IMR-90 (cell line): ENCODE data around the gene SLC66A1. TPM values are rescaled to one million over a fixed set of nuclear protein-coding genes. Genes with fewer than 3 reads are reported as not detected.
A peak's percentile ranks its signal among the peaks of the same experiment; 100 is the strongest.

ENCODE experiments used
- ATAC-seq: fragments of 200-7000 bp; cut with Tn5 transposase; 2 replicates; pipeline ENCODE4 v1.9.1; 2020; ENCODE audit warnings: low read depth, mild to moderate bottlenecking, moderate library complexity
- BruUV-seq: library from RNA; stranded (reverse); fragments of 400-500 nt; replicated peaks from 2 replicates; lab custom pipeline; 2021; lab: Mats Ljungman, UMichigan
- CTCF ChIA-PET: fragments of 300-600 bp; formaldehyde crosslinking; extraction: SDS; loops from one replicate; lab custom pipeline; 2021; ENCODE audit warnings: antibody characterized with exemption; lab: Yijun Ruan, JAX
- POLR2A ChIA-PET: fragments of 300-600 bp; sonication (Branson Sonifier 250); formaldehyde crosslinking; loops from one replicate; lab custom pipeline; 2022; ENCODE audit warnings: antibody characterized with exemption; ENCODE audit not compliant: unreplicated experiment; lab: Charles Lee
- DNase-seq: peaks from one replicate; pipeline ENCODE4 v3.0.0; 2013
- H2AFZ ChIP-seq: replicated peaks from 2 replicates; pipeline ENCODE3; 2013; ENCODE audit warnings: low read length, mild to moderate bottlenecking; ENCODE audit not compliant: poor library complexity
- H2AK5ac ChIP-seq: 2 replicates; pipeline ENCODE4 v1.6.1; 2013; ENCODE audit warnings: low read depth, low read length, inconsistent platforms
- H2AK9ac ChIP-seq: replicated peaks from 2 replicates; pipeline ENCODE3; 2013; ENCODE audit warnings: mild to moderate bottlenecking, low read depth, low read length, moderate library complexity; ENCODE audit not compliant: poor library complexity
- H2BK120ac ChIP-seq: 2 replicates; pipeline ENCODE4 v1.6.1; 2013; ENCODE audit warnings: low read depth, low read length, inconsistent platforms
- H2BK15ac ChIP-seq: 3 replicates; pipeline ENCODE4 v1.6.1; 2013; ENCODE audit warnings: low read depth, low read length, inconsistent platforms
- H2BK20ac ChIP-seq: 2 replicates; pipeline ENCODE4 v1.6.1; 2013; ENCODE audit warnings: low read depth, mild to moderate bottlenecking, inconsistent platforms, low read length, moderate library complexity
- H2BK5ac ChIP-seq: 2 replicates; pipeline ENCODE4 v1.6.1; 2013; ENCODE audit warnings: mild to moderate bottlenecking, low read depth, low read length, inconsistent platforms; ENCODE audit not compliant: poor library complexity, severe bottlenecking
- H3K14ac ChIP-seq: replicated peaks from 2 replicates; pipeline ENCODE4 v1.6.1; 2013; ENCODE audit warnings: low read depth, low read length, inconsistent platforms
- H3K18ac ChIP-seq: 2 replicates; pipeline ENCODE4 v1.6.1; 2013; ENCODE audit warnings: low read depth, low read length, control low read depth
- H3K23ac ChIP-seq: 2 replicates; pipeline ENCODE4 v1.6.1; 2013; ENCODE audit warnings: low read depth, low read length, inconsistent platforms
- H3K27ac ChIP-seq: 2 replicates; pipeline ENCODE4 v1.5.1; 2013; ENCODE audit warnings: mild to moderate bottlenecking, control low read depth, low read length; ENCODE audit not compliant: insufficient read depth
- H3K27me3 ChIP-seq: 2 replicates; pipeline ENCODE4 v1.6.1; 2013; ENCODE audit warnings: low read length; ENCODE audit not compliant: control insufficient read depth, insufficient read depth
- H3K36me3 ChIP-seq: 2 replicates; pipeline ENCODE4 v1.6.1; 2013; ENCODE audit warnings: low read length, mixed read lengths; ENCODE audit not compliant: control insufficient read depth, insufficient read depth
- H3K4ac ChIP-seq: 2 replicates; pipeline ENCODE4 v1.6.1; 2013; ENCODE audit warnings: low read depth, low read length, inconsistent platforms
- H3K4me1 ChIP-seq: 2 replicates; pipeline ENCODE4 v1.6.1; 2013; ENCODE audit warnings: low read length, mixed read lengths; ENCODE audit not compliant: control insufficient read depth, insufficient read depth
- H3K4me2 ChIP-seq: 2 replicates; pipeline ENCODE4 v1.6.1; 2013; ENCODE audit warnings: low read depth, mild to moderate bottlenecking, control low read depth, low read length, moderate library complexity
- H3K4me3 ChIP-seq: 2 replicates; pipeline ENCODE4 v1.5.1; 2013; ENCODE audit warnings: low read depth, mild to moderate bottlenecking, control low read depth, low read length, moderate library complexity; ENCODE audit not compliant: insufficient read depth
- H3K56ac ChIP-seq: 2 replicates; pipeline ENCODE4 v1.6.1; 2013; ENCODE audit warnings: low read length, inconsistent platforms; ENCODE audit not compliant: insufficient read depth; ENCODE audit errors: extremely low read depth
- H3K79me1 ChIP-seq, 2 experiments: 2 replicates each; pipeline ENCODE4 v1.6.1; 2013; ENCODE audit warnings: low read length in 2 of 2, inconsistent platforms in 1 of 2, low read depth in 1 of 2
- H3K9ac ChIP-seq: 2 replicates; pipeline ENCODE4 v1.6.1; 2013; ENCODE audit warnings: low read depth, low read length, control low read depth
- H3K9me1 ChIP-seq: 2 replicates; pipeline ENCODE4 v1.6.1; 2013; ENCODE audit warnings: low read length, inconsistent platforms; ENCODE audit not compliant: insufficient read depth
- H3K9me3 ChIP-seq: 2 replicates; pipeline ENCODE4 v1.6.1; 2013; ENCODE audit warnings: low read length; ENCODE audit not compliant: control insufficient read depth, insufficient read depth
- H4K20me1 ChIP-seq: 2 replicates; pipeline ENCODE4 v1.6.1; 2013; ENCODE audit warnings: low read length, inconsistent platforms; ENCODE audit not compliant: insufficient read depth
- H4K5ac ChIP-seq: 2 replicates; pipeline ENCODE4 v1.6.1; 2013; ENCODE audit warnings: mild to moderate bottlenecking, low read depth, low read length, control low read depth
- H4K8ac ChIP-seq, 2 experiments: 2 replicates each; pipeline ENCODE4 v1.6.1; 2013; ENCODE audit warnings: low read depth in 2 of 2, low read length in 2 of 2, control low read depth in 1 of 2, inconsistent platforms in 1 of 2
- H4K91ac ChIP-seq: 2 replicates; pipeline ENCODE4 v1.6.1; 2013; ENCODE audit warnings: low read depth, low read length, inconsistent platforms; ENCODE audit not compliant: insufficient read depth
- BHLHE40 ChIP-seq: fragments of 150-350 bp; IDR thresholded peaks from 2 replicates; pipeline ENCODE4 v1.6.1; 2016; ENCODE audit warnings: mild to moderate bottlenecking, low read depth, low read length
- CEBPB ChIP-seq: IDR thresholded peaks from 2 replicates; pipeline ENCODE4 v1.6.1; 2012; ENCODE audit warnings: low read depth, low read length, improper control_type of control experiment
- CHD1 ChIP-seq: IDR thresholded peaks from 2 replicates; pipeline ENCODE4 v1.6.1; 2012; ENCODE audit warnings: low read depth, low read length, improper control_type of control experiment
- CTCF ChIP-seq: conservative IDR thresholded peaks from 2 replicates; pipeline ENCODE4 v1.5.1; 2012; ENCODE audit warnings: mild to moderate bottlenecking, low read depth, low read length, improper control_type of control experiment
- MAFK ChIP-seq: IDR thresholded peaks from 2 replicates; pipeline ENCODE4 v1.6.1; 2012; ENCODE audit warnings: low read depth, low read length, improper control_type of control experiment
- MXI1 ChIP-seq: IDR thresholded peaks from 2 replicates; pipeline ENCODE4 v1.6.1; 2012; ENCODE audit warnings: low read depth, mild to moderate bottlenecking, low read length, moderate library complexity, borderline replicate concordance
- NFE2L2 ChIP-seq: fragments of 150-350 bp; IDR thresholded peaks from 2 replicates; pipeline ENCODE4 v1.6.1; 2016; ENCODE audit warnings: low read depth, mild to moderate bottlenecking, low read length
- RAD21 ChIP-seq: IDR thresholded peaks from 2 replicates; pipeline ENCODE4 v1.6.1; 2012; ENCODE audit warnings: low read length, improper control_type of control experiment
- RCOR1 ChIP-seq: IDR thresholded peaks from 2 replicates; pipeline ENCODE4 v1.6.1; 2012; ENCODE audit warnings: mild to moderate bottlenecking, low read length, improper control_type of control experiment; ENCODE audit not compliant: insufficient replicate concordance
- RFX5 ChIP-seq: IDR thresholded peaks from 2 replicates; pipeline ENCODE4 v1.8.0; 2012; ENCODE audit warnings: low read depth, mild to moderate bottlenecking, low read length, moderate library complexity
- SMC3 ChIP-seq: fragments of 150-350 bp; IDR thresholded peaks from 2 replicates; pipeline ENCODE4 v1.6.1; 2016; ENCODE audit warnings: low read depth, mild to moderate bottlenecking, antibody characterized with exemption, low read length, moderate library complexity
- USF2 ChIP-seq: fragments of 150-350 bp; IDR thresholded peaks from 2 replicates; pipeline ENCODE4 v1.6.1; 2017; ENCODE audit warnings: mild to moderate bottlenecking, antibody characterized with exemption, low read length, low read depth
- WGBS, 2 experiments: methylation state at CpG; one replicate each; pipeline versions ENCODE4 v1.1.5 to v1.1.7; 2013; ENCODE audit warnings: missing lambda C conversion rate in 2 of 2; ENCODE audit not compliant: insufficient read length in 1 of 2; ENCODE audit errors: extremely low coverage in 2 of 2; 5-methylcytosine and 5-hydroxymethylcytosine counted together
- dilution Hi-C: fragments of 300-500 bp; cut with HindIII; formaldehyde crosslinking; loops from one replicate; pipeline ENCODE4 v1.14.3; 2018; ENCODE audit warnings: low sequenced_read_pairs; ENCODE audit not compliant: unreplicated experiment
- in situ Hi-C: fragments of 300-500 bp; cut with MboI; formaldehyde crosslinking; loops from 3 replicates; pipeline ENCODE4 v1.14.3; 2019; ENCODE audit warnings: low sequenced_read_pairs, inconsistent platforms, mixed read lengths
- intact Hi-C: fragments of 100-400 bp; cut with micrococcal nuclease; formaldehyde crosslinking; loops from 2 replicates; pipeline ENCODE4 v1.10.0; 2022
- polyA plus RNA-seq, 3 experiments: library from polyadenylated mRNA; depleted of rRNA; stranded (reverse); fragments of >200 nt; gene quantifications; 2 replicates each; pipeline ENCODE4 v1.2.3, GENCODE V29; 2012; ENCODE audit warnings: low replicate concordance in 1 of 3
- total RNA-seq: library from RNA; depleted of rRNA; stranded (reverse); fragments of >200 nt; gene quantifications from 2 replicates; pipeline ENCODE4 v1.2.3, GENCODE V29; 2012

Gene SLC66A1
- total and polyA plus RNA-seq, 2 of the 4 experiments (the other 2 are of a cell fraction), result 6.8 to 18.9 TPM

- Histone ChIP-seq H4K8ac (peak overlapping the region in 1 of 2 experiments; percentile 31; a peak in 1 of 4 replicates), H3K4me2 (no peak overlapping the region), H4K91ac (no peak overlapping the region), H2BK20ac (no peak overlapping the region), H3K9me1 (peaks cover 6% of the 10 kb centered on the region; the same call in 1 of the 2 replicates), H4K5ac (no peak overlapping the region), H3K18ac (no peak overlapping the region), H3K14ac (no peak overlapping the region), H2BK15ac (no peak overlapping the region), H2BK5ac (no peak overlapping the region), H3K27ac (no peak overlapping the region), H2AK5ac (no peak overlapping the region), H2AK9ac (peak overlapping the region; percentile 58), H3K27me3 (no peaks in the 10 kb centered on the region), H3K9me3 (no peaks in the 10 kb centered on the region), H3K79me1 (peaks cover 7 to 30% of the 10 kb centered on the region in 2 experiments), H2AFZ (peak overlapping the region; percentile 37), H2BK120ac (no peak overlapping the region), H3K4me1 (no peaks in the 10 kb centered on the region), H4K20me1 (peaks cover 33% of the 10 kb centered on the region; the same call in 1 of the 2 replicates), H3K4ac (no peak overlapping the region), H3K36me3 (peaks cover 71% of the 10 kb centered on the region), H3K4me3 (no peak overlapping the region), H3K23ac (no peak overlapping the region), H3K9ac (no peak overlapping the region), H3K56ac (no peak overlapping the region)
- intact Hi-C loops, result no loop called here
- no TSS peak for BruUV-seq
- POLR2A ChIA-PET, result no interaction called here
- peak; percentile 87 for ATAC-seq
- dilution Hi-C loops, result no loop called here
- DNase-seq, result peak; percentile 65
- CTCF ChIA-PET, result interaction anchor here (1.5 kb wide), 1 partner anchor 313 kb away, joined by 4 read pairs; no protein-coding TSS in a partner anchor
- in situ Hi-C loops, result loop anchor here (5.0 kb wide), 1 partner anchor 306 kb away; no protein-coding TSS in a partner anchor
- WGBS, 2 experiments, result 51% methylated on average over 17 of the region's 25 CpGs; no CpG with 5 or more reads in 1 of the 2 experiments
- TF ChIP-seq MAFK (no peak), RFX5 (no peak), SMC3 (peak; percentile 43; the same call in 1 of the 2 replicates), CEBPB (no peak), RAD21 (peak; percentile 61), MXI1 (no peak), RCOR1 (no peak), BHLHE40 (no peak), USF2 (no peak), CTCF (peak; percentile 85), NFE2L2 (no peak), CHD1 (no peak)
Measured at GRCh38 chr1:19341201-19342061, 29.3 kb downstream of the SLC66A1 start.
